NCI-H146 (cell line): Measurements from ENCODE around the gene RNF213.

ENCODE experiments used
- DNase-seq: peaks from one replicate; lab custom pipeline; 2025; lab: John Stamatoyannopoulos, UW

The RNF213 gene

GRCh38 chr17:80372922-80373570 is 112.4 kb downstream of the RNF213 start:
- DNase-seq = no peak

GRCh38 chr17:80374039-80374731 is 113.5 kb downstream of the RNF213 start:
- DNase-seq = no peak

- no peak for DNase-seq
Observed at GRCh38 chr17:80374732-80375585, 114.3 kb downstream of the RNF213 start.

GRCh38 chr17:80376531-80376930 is 115.9 kb downstream of the RNF213 start:
- DNase-seq = no peak

- DNase-seq = no peak
Observed at GRCh38 chr17:80377798-80378197, 117.1 kb downstream of the RNF213 start.

GRCh38 chr17:80379348-80379747 is 118.7 kb downstream of the RNF213 start:
- no peak for DNase-seq

GRCh38 chr17:80380068-80380467 is 119.4 kb downstream of the RNF213 start:
- no peak for DNase-seq

- no peak for DNase-seq
Observed at GRCh38 chr17:80380555-80381002, 119.9 kb downstream of the RNF213 start.

GRCh38 chr17:80381416-80381923 is 120.8 kb downstream of the RNF213 start:
- no peak for DNase-seq

GRCh38 chr17:80382446-80382845 is 121.8 kb downstream of the RNF213 start:
- DNase-seq = no peak

- DNase-seq = no peak
Observed at GRCh38 chr17:80382956-80383355, 122.3 kb downstream of the RNF213 start.

GRCh38 chr17:80384078-80384960 is 123.7 kb downstream of the RNF213 start:
- DNase-seq = no peak

- no peak for DNase-seq
Observed at GRCh38 chr17:80385046-80385445, 124.4 kb downstream of the RNF213 start.

GRCh38 chr17:80386341-80386740 is 125.7 kb downstream of the RNF213 start:
- DNase-seq = no peak

- DNase-seq = no peak
Observed at GRCh38 chr17:80387071-80387470, 126.4 kb downstream of the RNF213 start.

- DNase-seq = no peak
Observed at GRCh38 chr17:80388175-80388574, 127.5 kb downstream of the RNF213 start.

GRCh38 chr17:80388601-80389000 is 127.9 kb downstream of the RNF213 start:
- DNase-seq = no peak

GRCh38 chr17:80389011-80389995 is 128.7 kb downstream of the RNF213 start:
- no peak for DNase-seq

GRCh38 chr17:80393241-80393890 is 132.7 kb downstream of the RNF213 start:
- no peak for DNase-seq

GRCh38 chr17:80393961-80394360 is 133.3 kb downstream of the RNF213 start:
- DNase-seq = no peak
